Esophagus muscularis mucosa (tissue), 3 donors: ENCODE results near the gene CCDC122.

Source experiments
- POLR2A ChIP-seq: fragments of 450-650 bp; IDR thresholded peaks from one replicate; pipeline ENCODE4 v1.6.1; 2017; ENCODE audit warnings: antibody characterized with exemption, moderate library complexity, mild to moderate bottlenecking, low read depth
- TF ChIP-seq, protein P1 (sequence below), 3 experiments: fragments of 200-600 bp in 2 of 3; fragments of 450-650 bp in 1 of 3; sonication (generic) in 2 of 3; IDR thresholded peaks; one replicate each; pipeline ENCODE4 v1.5.1; 2017 to 2019; ENCODE audit warnings: antibody characterized with exemption in 3 of 3, mild to moderate bottlenecking in 2 of 3, moderate library complexity in 1 of 3

GRCh38 chr13:43865892-43866291 is 13.6 kb downstream of the CCDC122 start:
- TF ChIP-seq, protein P1, sequence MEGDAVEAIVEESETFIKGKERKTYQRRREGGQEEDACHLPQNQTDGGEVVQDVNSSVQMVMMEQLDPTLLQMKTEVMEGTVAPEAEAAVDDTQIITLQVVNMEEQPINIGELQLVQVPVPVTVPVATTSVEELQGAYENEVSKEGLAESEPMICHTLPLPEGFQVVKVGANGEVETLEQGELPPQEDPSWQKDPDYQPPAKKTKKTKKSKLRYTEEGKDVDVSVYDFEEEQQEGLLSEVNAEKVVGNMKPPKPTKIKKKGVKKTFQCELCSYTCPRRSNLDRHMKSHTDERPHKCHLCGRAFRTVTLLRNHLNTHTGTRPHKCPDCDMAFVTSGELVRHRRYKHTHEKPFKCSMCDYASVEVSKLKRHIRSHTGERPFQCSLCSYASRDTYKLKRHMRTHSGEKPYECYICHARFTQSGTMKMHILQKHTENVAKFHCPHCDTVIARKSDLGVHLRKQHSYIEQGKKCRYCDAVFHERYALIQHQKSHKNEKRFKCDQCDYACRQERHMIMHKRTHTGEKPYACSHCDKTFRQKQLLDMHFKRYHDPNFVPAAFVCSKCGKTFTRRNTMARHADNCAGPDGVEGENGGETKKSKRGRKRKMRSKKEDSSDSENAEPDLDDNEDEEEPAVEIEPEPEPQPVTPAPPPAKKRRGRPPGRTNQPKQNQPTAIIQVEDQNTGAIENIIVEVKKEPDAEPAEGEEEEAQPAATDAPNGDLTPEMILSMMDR (IDR thresholded peaks at IDR 0.05) = no peak
- no peak for TF ChIP-seq POLR2A
